Measurements from ENCODE around the gene RRM2.

The RRM2 gene

GRCh38 chr2:10160203-10160955, 37.8 kb downstream of the RRM2 start:
- DNase-seq = no peak

- no peak for DNase-seq
Observed at GRCh38 chr2:10161206-10161931, 38.8 kb downstream of the RRM2 start.

GRCh38 chr2:10161961-10162441, 39.5 kb downstream of the RRM2 start:
- no peak for DNase-seq

GRCh38 chr2:10162586-10163497, 40.3 kb downstream of the RRM2 start:
- peak; percentile 79 for DNase-seq

GRCh38 chr2:10163498-10164486, 41.3 kb downstream of the RRM2 start:
- DNase-seq = no peak

GRCh38 chr2:10164601-10165000, 42.1 kb downstream of the RRM2 start:
- DNase-seq = no peak

GRCh38 chr2:10165282-10165681, 42.7 kb downstream of the RRM2 start:
- no peak for DNase-seq

GRCh38 chr2:10165861-10166675, 43.5 kb downstream of the RRM2 start:
- DNase-seq = no peak

GRCh38 chr2:10166676-10167292, 44.2 kb downstream of the RRM2 start:
- DNase-seq = peak; percentile 48

GRCh38 chr2:10167316-10167715, 44.8 kb downstream of the RRM2 start:
- no peak for DNase-seq

GRCh38 chr2:10168221-10168620, 45.7 kb downstream of the RRM2 start:
- DNase-seq = no peak

- DNase-seq = no peak
Observed at GRCh38 chr2:10169053-10169578, 46.6 kb downstream of the RRM2 start.

GRCh38 chr2:10169581-10169980, 47.0 kb downstream of the RRM2 start:
- DNase-seq = no peak

GRCh38 chr2:10170256-10170655, 47.7 kb downstream of the RRM2 start:
- DNase-seq = no peak

- no peak for DNase-seq
Observed at GRCh38 chr2:10171006-10171800, 48.7 kb downstream of the RRM2 start.

GRCh38 chr2:10172033-10172871, 49.7 kb downstream of the RRM2 start:
- no peak for DNase-seq

GRCh38 chr2:10173258-10174005, 50.9 kb downstream of the RRM2 start:
- no peak for DNase-seq

- no peak for DNase-seq
Observed at GRCh38 chr2:10174173-10174572, 51.6 kb downstream of the RRM2 start.

Measured in COR-L47 (cell line).